ENCODE results near the gene MAGI1. TPM values are rescaled to one million over a fixed set of nuclear protein-coding genes. Genes with fewer than 3 reads are reported as not detected.

Gene MAGI1
- total RNA-seq, 1 donor from 2014 or later, result 21.9 TPM

DNA sequence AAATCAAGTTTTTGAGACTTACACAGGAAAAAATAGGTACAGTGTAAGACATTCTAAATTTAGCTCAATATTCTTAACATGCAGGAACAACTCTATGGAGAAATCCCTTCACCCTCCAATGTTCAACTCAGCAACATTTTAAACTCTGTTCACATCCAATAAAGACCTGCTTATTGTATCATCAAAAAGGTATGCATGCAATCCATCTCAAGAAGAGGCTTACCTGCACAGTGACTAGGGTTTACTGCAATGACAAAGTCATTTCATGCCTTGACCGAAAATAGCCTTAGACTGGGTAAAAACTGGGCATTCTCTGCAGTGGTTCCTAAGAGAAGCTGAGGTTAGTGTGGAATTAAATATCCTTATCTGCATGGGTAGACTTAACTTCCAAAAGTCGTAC is 80.5 kb downstream of the MAGI1 start:
- no peak overlapping the region for H3K4me3 Mint-ChIP-seq (ENCODE audit: unreplicated experiment)
- no peaks in the 10 kb centered on the region for H3K9me3 Mint-ChIP-seq (ENCODE audit: unreplicated experiment)
- no peaks in the 10 kb centered on the region for H3K36me3 Mint-ChIP-seq (ENCODE audit: unreplicated experiment)
- no peak for DNase-seq (ENCODE audit: extremely low spot score, unreplicated experiment)
- no peak overlapping the region for H3K27ac Mint-ChIP-seq (ENCODE audit: unreplicated experiment)
- TF ChIP-seq, protein P1, sequence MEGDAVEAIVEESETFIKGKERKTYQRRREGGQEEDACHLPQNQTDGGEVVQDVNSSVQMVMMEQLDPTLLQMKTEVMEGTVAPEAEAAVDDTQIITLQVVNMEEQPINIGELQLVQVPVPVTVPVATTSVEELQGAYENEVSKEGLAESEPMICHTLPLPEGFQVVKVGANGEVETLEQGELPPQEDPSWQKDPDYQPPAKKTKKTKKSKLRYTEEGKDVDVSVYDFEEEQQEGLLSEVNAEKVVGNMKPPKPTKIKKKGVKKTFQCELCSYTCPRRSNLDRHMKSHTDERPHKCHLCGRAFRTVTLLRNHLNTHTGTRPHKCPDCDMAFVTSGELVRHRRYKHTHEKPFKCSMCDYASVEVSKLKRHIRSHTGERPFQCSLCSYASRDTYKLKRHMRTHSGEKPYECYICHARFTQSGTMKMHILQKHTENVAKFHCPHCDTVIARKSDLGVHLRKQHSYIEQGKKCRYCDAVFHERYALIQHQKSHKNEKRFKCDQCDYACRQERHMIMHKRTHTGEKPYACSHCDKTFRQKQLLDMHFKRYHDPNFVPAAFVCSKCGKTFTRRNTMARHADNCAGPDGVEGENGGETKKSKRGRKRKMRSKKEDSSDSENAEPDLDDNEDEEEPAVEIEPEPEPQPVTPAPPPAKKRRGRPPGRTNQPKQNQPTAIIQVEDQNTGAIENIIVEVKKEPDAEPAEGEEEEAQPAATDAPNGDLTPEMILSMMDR (IDR thresholded peaks at IDR 0.05), result no peak
- H3K27me3 Mint-ChIP-seq (ENCODE audit: unreplicated experiment), result no peaks in the 10 kb centered on the region
- H3K4me1 Mint-ChIP-seq (ENCODE audit: unreplicated experiment), result peaks cover 32% of the 10 kb centered on the region

DNA sequence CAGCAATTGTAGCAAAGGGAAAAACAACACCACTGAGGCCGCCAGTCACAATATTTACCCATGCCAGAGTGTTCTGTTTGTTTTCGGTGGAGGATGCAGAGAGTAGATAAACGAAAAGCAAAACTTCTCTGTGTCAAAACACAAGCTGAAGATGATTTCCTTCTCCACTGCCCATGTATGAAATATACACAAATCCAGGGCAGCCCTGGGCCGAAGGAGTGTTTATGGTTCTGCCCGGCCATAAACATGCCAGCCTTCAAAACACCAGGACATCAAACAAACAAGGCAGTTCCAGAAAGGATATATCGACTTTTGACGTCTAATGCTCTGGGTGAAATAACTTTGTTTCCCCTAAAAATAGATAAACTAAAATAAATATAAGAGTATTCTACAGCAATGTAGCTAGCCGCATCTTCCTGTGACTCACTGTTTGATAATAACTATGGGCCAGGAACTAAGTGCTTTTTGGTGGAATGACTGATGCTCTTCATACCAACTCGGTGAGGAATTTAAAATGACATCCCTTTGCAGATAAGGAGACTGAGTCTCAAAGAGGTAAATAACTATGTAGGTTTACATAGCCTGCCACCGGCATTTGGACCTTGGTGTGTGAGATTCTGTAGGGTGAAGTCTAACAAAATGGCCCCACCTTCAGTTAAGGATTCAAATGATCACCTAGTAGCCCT is 82.8 kb downstream of the MAGI1 start:
- H3K4me3 Mint-ChIP-seq (ENCODE audit: unreplicated experiment), result no peak overlapping the region
- no peaks in the 10 kb centered on the region for H3K9me3 Mint-ChIP-seq (ENCODE audit: unreplicated experiment)
- H3K4me1 Mint-ChIP-seq (ENCODE audit: unreplicated experiment), result peaks cover 42% of the 10 kb centered on the region
- TF ChIP-seq, protein P1 (IDR thresholded peaks at IDR 0.05), result no peak
- peak overlapping the region; percentile 62 for H3K27ac Mint-ChIP-seq (ENCODE audit: unreplicated experiment)
- no peaks in the 10 kb centered on the region for H3K36me3 Mint-ChIP-seq (ENCODE audit: unreplicated experiment)
- no peaks in the 10 kb centered on the region for H3K27me3 Mint-ChIP-seq (ENCODE audit: unreplicated experiment)
- DNase-seq (ENCODE audit: extremely low spot score, unreplicated experiment), result no peak

DNA sequence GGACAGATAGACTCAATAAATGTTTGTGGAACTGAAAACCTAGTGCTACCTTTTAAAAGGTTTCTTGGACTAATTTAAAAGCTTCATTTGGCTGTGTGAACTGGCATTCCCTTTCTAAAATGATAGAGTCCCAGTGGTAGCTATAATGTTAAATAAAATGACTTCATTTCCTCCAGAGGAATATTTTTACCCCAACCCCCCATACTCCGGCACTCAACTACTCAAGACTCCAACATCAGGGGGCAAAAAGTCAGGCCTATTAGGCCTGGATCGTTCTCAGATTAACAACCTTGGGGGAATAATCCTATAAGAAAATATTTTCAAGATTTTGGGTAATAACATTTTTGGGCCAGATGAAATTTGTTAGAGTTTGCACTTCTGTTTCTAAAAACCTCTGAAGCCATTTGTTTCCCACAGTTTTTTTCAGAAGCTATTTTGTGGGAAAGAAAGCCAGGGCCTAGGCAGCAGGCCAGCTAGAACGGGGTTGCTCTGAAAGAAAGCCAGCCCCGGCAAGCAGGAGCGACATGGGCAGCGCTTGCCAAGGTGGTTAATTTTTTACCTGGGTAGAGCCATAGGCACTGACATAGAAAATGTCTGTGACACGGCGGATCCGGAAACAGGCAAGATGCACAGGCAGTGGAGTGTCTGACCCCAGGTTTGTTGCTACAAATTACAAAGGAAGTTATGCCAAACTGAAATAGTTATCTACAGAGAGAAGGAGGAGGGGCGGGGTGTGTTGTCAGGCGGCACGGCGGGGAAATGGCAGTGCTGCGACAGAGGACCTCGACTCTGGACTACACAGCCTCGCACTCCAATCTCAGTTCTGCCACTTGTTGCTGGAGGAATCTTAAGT is 84.6 kb downstream of the MAGI1 start:
- H3K4me3 Mint-ChIP-seq (ENCODE audit: unreplicated experiment), result no peak overlapping the region
- no peaks in the 10 kb centered on the region for H3K27me3 Mint-ChIP-seq (ENCODE audit: unreplicated experiment)
- peak overlapping the region; percentile 71 for H3K27ac Mint-ChIP-seq (ENCODE audit: unreplicated experiment)
- H3K9me3 Mint-ChIP-seq (ENCODE audit: unreplicated experiment), result no peaks in the 10 kb centered on the region
- TF ChIP-seq, protein P1 (IDR thresholded peaks at IDR 0.05), result no peak
- H3K36me3 Mint-ChIP-seq (ENCODE audit: unreplicated experiment), result no peaks in the 10 kb centered on the region
- peaks cover 54% of the 10 kb centered on the region for H3K4me1 Mint-ChIP-seq (ENCODE audit: unreplicated experiment)
- no peak for DNase-seq (ENCODE audit: extremely low spot score, unreplicated experiment)

DNA sequence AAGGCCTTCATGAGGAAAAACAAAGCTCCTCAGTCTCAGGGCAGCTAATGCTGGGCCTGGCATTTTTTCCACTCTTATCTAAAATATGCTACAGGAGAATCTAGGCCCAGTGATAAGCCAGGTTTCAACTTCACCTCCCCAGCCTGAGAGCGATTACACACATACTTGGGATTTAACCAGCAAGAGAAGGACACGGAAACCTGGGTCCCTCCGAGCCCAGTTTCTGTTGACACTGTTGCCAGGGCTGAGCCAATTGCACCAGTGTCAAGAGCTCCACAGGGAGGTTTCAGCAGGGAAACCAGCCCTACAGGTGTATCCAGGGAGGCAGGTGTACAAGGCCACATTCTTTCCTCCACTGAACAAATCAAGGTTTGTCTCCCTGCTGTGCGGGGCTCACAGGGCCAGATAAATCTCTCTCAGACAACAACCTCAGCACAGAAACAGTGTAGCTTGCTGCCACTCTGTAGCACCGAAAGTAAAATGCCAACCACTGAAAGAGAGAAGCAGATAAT is 85.4 kb downstream of the MAGI1 start:
- H3K4me1 Mint-ChIP-seq (ENCODE audit: unreplicated experiment), result peaks cover 58% of the 10 kb centered on the region
- DNase-seq (ENCODE audit: extremely low spot score, unreplicated experiment), result no peak
- no peaks in the 10 kb centered on the region for H3K27me3 Mint-ChIP-seq (ENCODE audit: unreplicated experiment)
- H3K27ac Mint-ChIP-seq (ENCODE audit: unreplicated experiment), result peak overlapping the region; percentile 59
- TF ChIP-seq, protein P1 (IDR thresholded peaks at IDR 0.05), result no peak
- no peaks in the 10 kb centered on the region for H3K9me3 Mint-ChIP-seq (ENCODE audit: unreplicated experiment)
- no peak overlapping the region for H3K4me3 Mint-ChIP-seq (ENCODE audit: unreplicated experiment)
- no peaks in the 10 kb centered on the region for H3K36me3 Mint-ChIP-seq (ENCODE audit: unreplicated experiment)

DNA sequence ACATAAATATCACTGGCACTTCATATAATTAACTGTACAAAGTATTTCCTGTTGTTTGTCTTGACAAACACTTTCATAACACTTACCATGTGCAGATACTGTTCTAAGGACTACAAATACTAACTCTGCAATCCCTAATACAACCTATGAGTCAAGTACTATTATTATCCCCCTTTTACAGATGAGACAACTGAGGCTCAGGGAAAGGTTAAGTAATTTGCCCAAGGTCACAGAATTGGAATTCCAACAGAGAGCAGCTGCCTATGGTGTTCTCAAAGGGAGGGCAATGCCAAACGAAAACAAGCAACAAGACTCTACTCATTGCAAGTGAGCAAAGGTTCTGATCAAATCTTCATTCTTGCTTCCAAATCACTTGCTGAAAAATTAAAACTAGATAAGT is 85.9 kb downstream of the MAGI1 start:
- Mint-ChIP-seq H3K9me3 (ENCODE audit: unreplicated experiment) (no peaks in the 10 kb centered on the region), H3K4me3 (ENCODE audit: unreplicated experiment) (no peak overlapping the region), H3K36me3 (ENCODE audit: unreplicated experiment) (no peaks in the 10 kb centered on the region), H3K4me1 (ENCODE audit: unreplicated experiment) (peaks cover 57% of the 10 kb centered on the region), H3K27ac (ENCODE audit: unreplicated experiment) (peak overlapping the region; percentile 59), H3K27me3 (ENCODE audit: unreplicated experiment) (no peaks in the 10 kb centered on the region)
- DNase-seq (ENCODE audit: extremely low spot score, unreplicated experiment), result no peak
- TF ChIP-seq, protein P1 (IDR thresholded peaks at IDR 0.05), result no peak

Data from osteocyte (in vitro differentiated cells).